Measurements from ENCODE around the gene PLXNB2. TPM values are rescaled to one million over a fixed set of nuclear protein-coding genes. Genes with fewer than 3 reads are reported as not detected.
A peak's percentile ranks its signal among the peaks of the same experiment; 100 is the strongest.

PLXNB2 gene
- total and polyA plus RNA-seq, 7 experiments from 2014 or later = 0.05 to 138 (median 3.5) TPM

DNA sequence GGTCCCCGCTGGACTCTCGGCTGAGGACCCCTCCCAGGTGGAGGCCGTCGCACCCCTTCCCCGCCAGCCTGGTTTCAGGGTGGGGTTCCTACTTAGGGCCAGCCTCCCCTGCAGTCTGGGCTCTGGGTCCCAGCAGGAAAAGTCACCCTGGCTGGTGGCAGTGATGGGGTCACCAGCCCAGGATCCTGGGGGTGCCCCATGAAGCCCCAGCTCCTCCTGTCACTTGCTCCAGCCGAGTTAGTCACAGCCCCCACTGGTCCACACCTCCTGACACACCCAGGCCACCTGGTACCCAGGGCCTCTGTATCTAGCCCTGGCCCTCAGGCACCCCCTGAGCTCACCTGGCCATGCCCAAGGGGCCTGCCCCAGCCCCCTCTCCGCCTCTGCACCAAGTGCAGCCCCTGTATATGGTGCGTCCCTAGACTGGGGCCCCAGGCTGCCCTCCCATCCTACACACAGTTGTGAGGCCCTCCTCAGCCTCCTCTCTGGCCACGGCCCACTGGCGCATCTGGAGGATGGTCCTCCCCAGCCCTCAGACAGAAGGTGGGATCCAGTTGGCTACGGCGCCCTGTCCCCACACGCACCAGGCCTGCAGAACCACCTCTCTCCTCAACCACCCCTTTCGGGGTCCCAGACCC is 6.7 kb downstream of the PLXNB2 start:
- H3K4me1 ChIP-seq (ENCODE audit: control insufficient read depth in 2 of 2, insufficient read depth in 2 of 2, low read length in 2 of 2) = no peaks in the 10 kb centered on the region
- no peaks in the 10 kb centered on the region for H3K36me3 ChIP-seq (ENCODE audit: control insufficient read depth in 2 of 3, insufficient read depth in 3 of 3, low read length in 3 of 3)
- H3K27me3 Mint-ChIP-seq = peaks cover 4 to 24% (median 14%) of the 10 kb centered on the region in 5 donors
- ChIA-PET CTCF (interaction anchor here (0.6 kb wide), 1 partner anchor 22 kb away, joined by 3 read pairs; no protein-coding TSS in a partner anchor), POLR2A (no interaction called here)
- peaks cover 0 to 6% (median 0%) of the 10 kb centered on the region in 7 donors for H3K4me1 Mint-ChIP-seq
- no peaks in the 10 kb centered on the region for H3K9me3 ChIP-seq (ENCODE audit: control insufficient read depth in 2 of 3, low read length in 3 of 3)
- H3K27me3 ChIP-seq (ENCODE audit: control insufficient read depth in 2 of 2, insufficient read depth in 2 of 2, low read length in 2 of 2) = no peaks in the 10 kb centered on the region
- DNase-seq (no peak), ATAC-seq (no peak)
- no peaks in the 10 kb centered on the region for H3K36me3 Mint-ChIP-seq
- intact Hi-C loops (cut with micrococcal nuclease) = no loop called here
- no peaks in the 10 kb centered on the region for H3K9me3 Mint-ChIP-seq
- H3K4me3 ChIP-seq (ENCODE audit: low read length) = no peak overlapping the region
- no peak overlapping the region for H3K27ac Mint-ChIP-seq
- H3K4me3 Mint-ChIP-seq = peak overlapping the region in 1 of 10 donors; percentile 42
- no peak overlapping the region for H3K27ac ChIP-seq (ENCODE audit: low read depth, low read length)

DNA sequence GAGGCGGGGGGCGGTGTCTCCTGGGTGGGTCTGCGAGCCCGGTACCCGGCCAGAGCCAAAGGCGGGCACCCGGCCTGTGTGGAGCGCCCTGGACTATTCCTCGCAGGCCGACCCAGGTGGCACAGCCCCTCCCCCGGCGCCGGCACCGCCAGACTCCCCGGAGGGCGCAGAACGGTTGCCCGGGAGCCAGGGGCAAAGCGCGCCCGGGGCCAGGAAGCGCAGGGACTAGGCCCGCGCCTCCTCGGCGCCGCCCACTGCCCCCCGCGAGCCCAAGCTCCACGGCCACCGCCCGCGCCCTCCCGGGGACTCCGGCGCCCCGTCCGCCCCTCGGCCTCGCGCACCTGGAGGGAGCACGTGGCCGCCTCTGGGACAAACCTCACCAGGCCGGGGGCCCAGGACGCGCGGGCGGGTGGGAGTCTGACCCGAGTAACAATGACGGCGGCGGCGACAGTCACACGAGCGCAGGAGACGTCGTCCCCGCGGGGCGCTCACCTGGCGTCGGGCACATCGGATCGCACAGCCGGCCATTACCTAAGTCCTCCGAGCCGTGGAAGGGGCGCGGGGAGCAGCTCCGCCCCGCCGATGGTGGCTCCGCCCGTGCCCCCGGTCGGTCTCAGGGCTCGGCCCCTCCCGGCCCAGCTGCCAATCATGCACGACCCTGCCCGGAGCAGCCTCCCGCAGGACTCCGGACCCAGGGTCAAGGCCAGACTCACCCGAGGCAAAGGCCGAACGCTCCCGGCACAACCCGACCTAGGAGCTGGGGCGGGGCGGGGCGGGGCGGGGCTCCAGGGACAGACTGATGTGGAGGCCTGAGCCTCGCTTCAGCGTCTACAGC is 7.4 kb downstream of the PLXNB2 start:
- no peak for DNase-seq
- Mint-ChIP-seq H3K36me3 (no peaks in the 10 kb centered on the region), H3K27ac (no peak overlapping the region), H3K4me1 (peaks cover 0 to 6% (median 0%) of the 10 kb centered on the region in 7 donors), H3K9me3 (no peaks in the 10 kb centered on the region), H3K27me3 (peaks cover 4 to 23% (median 17%) of the 10 kb centered on the region in 5 donors), H3K4me3 (peak overlapping the region in 1 of 10 donors; percentile 12)
- intact Hi-C loops (cut with micrococcal nuclease) = no loop called here
- H3K9me3 ChIP-seq (ENCODE audit: control insufficient read depth in 2 of 3, low read length in 3 of 3) = no peaks in the 10 kb centered on the region
- no peak overlapping the region for H3K4me3 ChIP-seq (ENCODE audit: low read length)
- H3K36me3 ChIP-seq (ENCODE audit: control insufficient read depth in 2 of 3, insufficient read depth in 3 of 3, low read length in 3 of 3) = no peaks in the 10 kb centered on the region
- H3K27ac ChIP-seq (ENCODE audit: low read depth, low read length) = no peak overlapping the region
- CTCF ChIA-PET = interaction anchor here (0.6 kb wide), 1 partner anchor 23 kb away, joined by 3 read pairs; no protein-coding TSS in a partner anchor
- no peaks in the 10 kb centered on the region for H3K4me1 ChIP-seq (ENCODE audit: control insufficient read depth in 2 of 2, insufficient read depth in 2 of 2, low read length in 2 of 2)
- POLR2A ChIA-PET = no interaction called here
- ATAC-seq = no peak
- no peaks in the 10 kb centered on the region for H3K27me3 ChIP-seq (ENCODE audit: control insufficient read depth in 2 of 2, insufficient read depth in 2 of 2, low read length in 2 of 2)

DNA sequence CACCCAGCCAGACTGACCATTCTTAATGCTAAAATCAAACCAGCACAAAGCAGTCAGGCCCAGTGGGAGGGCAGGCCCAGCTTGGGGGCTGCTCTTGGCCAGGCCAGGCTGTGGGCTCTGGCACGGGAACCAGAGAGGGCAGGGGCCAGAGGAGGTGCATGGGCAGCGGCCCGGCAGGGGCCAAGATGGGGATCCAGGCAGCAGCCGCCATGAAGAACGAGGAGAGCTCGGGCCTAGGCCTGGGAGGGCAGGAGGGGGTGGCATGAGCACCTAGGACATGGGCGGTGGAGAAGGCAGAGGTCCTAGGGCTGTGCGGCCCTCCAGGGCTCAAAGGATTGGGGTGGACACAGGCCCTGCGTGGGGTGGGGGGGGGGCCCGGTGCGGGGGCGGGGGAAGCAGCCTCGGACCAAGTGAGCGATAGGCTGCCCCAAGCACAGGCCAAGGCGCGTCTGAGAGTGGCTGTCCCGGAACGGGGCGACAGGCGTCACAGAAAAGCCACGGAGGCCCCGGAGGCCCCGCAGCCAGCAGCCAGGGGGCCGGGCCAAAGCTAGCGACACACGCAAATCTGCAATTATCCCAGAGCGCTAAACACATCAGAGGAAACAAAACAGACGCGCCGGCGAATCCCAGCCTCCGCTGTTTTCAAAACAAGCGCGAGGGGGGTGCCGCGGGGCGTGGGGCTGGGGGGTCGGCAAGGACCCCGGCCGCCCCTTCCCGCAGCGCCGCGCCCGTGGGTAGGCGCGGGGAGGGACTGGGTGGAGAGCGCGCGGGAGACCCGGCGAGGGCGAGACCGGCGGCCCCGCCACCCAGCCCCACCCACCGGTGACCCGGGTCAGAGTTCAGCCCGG is 8.3 kb downstream of the PLXNB2 start:
- ATAC-seq = no peak

DNA sequence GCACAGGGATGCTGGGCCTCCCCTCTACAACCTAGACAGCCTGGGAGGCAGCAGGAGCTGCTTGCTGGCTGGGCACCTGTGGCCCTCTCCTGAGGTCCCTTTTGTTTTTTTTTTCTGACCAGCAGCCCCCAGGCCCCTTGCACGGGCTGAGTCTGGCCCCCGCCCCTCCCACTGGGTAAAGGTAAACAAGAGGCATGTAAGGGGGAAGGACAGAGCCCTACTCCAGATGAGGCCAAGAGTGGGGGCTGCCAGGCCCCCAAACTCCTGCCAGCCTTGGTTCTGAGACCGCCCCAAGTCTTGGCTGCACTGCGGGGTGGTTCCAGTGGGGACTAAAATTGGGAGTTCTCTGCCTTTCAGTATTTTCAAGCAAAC is 9.2 kb downstream of the PLXNB2 start:
- H3K27ac Mint-ChIP-seq = no peak overlapping the region
- intact Hi-C loops (cut with micrococcal nuclease) = no loop called here
- no peaks in the 10 kb centered on the region for H3K36me3 Mint-ChIP-seq
- H3K4me1 Mint-ChIP-seq = peaks cover 0 to 6% (median 0%) of the 10 kb centered on the region in 7 donors
- Histone ChIP-seq H3K9me3 (ENCODE audit: control insufficient read depth in 2 of 3, low read length in 3 of 3) (no peaks in the 10 kb centered on the region), H3K36me3 (ENCODE audit: control insufficient read depth in 2 of 3, insufficient read depth in 3 of 3, low read length in 3 of 3) (no peaks in the 10 kb centered on the region), H3K4me1 (ENCODE audit: control insufficient read depth in 2 of 2, insufficient read depth in 2 of 2, low read length in 2 of 2) (no peaks in the 10 kb centered on the region), H3K27ac (ENCODE audit: low read depth, low read length) (no peak overlapping the region), H3K27me3 (ENCODE audit: control insufficient read depth in 2 of 2, insufficient read depth in 2 of 2, low read length in 2 of 2) (no peaks in the 10 kb centered on the region), H3K4me3 (ENCODE audit: low read length) (no peak overlapping the region)
- ATAC-seq = no peak
- CTCF ChIA-PET = no interaction called here
- H3K9me3 Mint-ChIP-seq = no peaks in the 10 kb centered on the region
- H3K4me3 Mint-ChIP-seq = peak overlapping the region in 1 of 10 donors; percentile 64
- DNase-seq = no peak
- POLR2A ChIA-PET = no interaction called here
- H3K27me3 Mint-ChIP-seq = peaks cover 0 to 22% (median 12%) of the 10 kb centered on the region in 5 donors

More for the DNA sequence above, 8.3 kb downstream of the PLXNB2 start:
- Histone ChIP-seq H3K27ac (ENCODE audit: low read depth, low read length) (no peak overlapping the region), H3K4me1 (ENCODE audit: control insufficient read depth in 2 of 2, insufficient read depth in 2 of 2, low read length in 2 of 2) (no peaks in the 10 kb centered on the region), H3K4me3 (ENCODE audit: low read length) (no peak overlapping the region), H3K9me3 (ENCODE audit: control insufficient read depth in 2 of 3, low read length in 3 of 3) (no peaks in the 10 kb centered on the region), H3K27me3 (ENCODE audit: control insufficient read depth in 2 of 2, insufficient read depth in 2 of 2, low read length in 2 of 2) (no peaks in the 10 kb centered on the region), H3K36me3 (ENCODE audit: control insufficient read depth in 2 of 3, insufficient read depth in 3 of 3, low read length in 3 of 3) (no peaks in the 10 kb centered on the region)
- DNase-seq = no peak
- ChIA-PET CTCF (no interaction called here), POLR2A (no interaction called here)
- H3K27me3 Mint-ChIP-seq = peaks cover 1 to 22% (median 13%) of the 10 kb centered on the region in 5 donors
- H3K27ac Mint-ChIP-seq = no peak overlapping the region
- peaks cover 0 to 6% (median 0%) of the 10 kb centered on the region in 7 donors for H3K4me1 Mint-ChIP-seq
- peak overlapping the region in 1 of 10 donors; percentile 64 for H3K4me3 Mint-ChIP-seq
- H3K36me3 Mint-ChIP-seq = no peaks in the 10 kb centered on the region
- no peaks in the 10 kb centered on the region for H3K9me3 Mint-ChIP-seq
- intact Hi-C loops (cut with micrococcal nuclease) = no loop called here

DNA sequence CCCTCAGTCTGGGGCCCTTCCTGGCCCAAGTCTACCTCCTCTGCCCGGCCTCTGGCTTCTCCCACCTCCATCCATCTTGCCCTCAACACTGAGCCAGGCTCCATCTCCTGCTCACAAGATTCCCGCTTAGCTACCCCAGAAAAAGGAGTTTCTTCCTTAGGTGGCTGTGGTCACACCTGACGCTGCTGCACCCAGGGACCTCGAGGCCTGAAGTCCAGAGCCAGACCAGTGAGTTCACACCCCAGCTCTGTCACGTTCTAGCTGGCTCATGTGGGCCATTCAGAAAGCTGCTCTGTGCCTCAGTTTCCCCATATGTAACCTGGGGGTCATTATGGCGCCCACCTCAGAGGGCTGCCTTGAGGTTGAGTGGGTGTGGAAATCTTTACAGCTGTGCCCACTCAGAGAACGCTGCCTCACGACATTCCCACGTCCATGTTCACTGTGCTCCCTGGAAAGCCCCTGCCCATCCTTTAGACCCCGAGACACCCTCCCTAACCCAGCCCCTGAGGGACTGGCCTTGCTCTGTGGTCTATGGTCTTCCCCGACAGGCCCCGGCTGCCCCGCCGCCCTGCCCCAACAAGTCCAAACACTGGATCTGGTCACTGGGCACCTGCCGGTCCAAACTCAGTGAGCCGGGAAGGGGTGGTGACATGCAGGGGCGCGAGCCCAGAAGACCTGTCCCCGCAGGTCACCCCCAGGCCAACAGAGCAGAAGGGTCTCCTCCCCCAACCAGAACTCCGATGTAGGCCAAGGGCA is 9.8 kb downstream of the PLXNB2 start:
- intact Hi-C loops (cut with micrococcal nuclease) = no loop called here
- Mint-ChIP-seq H3K36me3 (no peaks in the 10 kb centered on the region), H3K4me1 (peaks cover 0 to 9% (median 2%) of the 10 kb centered on the region in 7 donors), H3K27ac (no peak overlapping the region), H3K9me3 (no peaks in the 10 kb centered on the region), H3K27me3 (peaks cover 2 to 25% (median 15%) of the 10 kb centered on the region in 5 donors), H3K4me3 (no peak overlapping the region)
- ChIA-PET CTCF (no interaction called here), POLR2A (no interaction called here)
- Histone ChIP-seq H3K36me3 (ENCODE audit: control insufficient read depth in 2 of 3, insufficient read depth in 3 of 3, low read length in 3 of 3) (no peaks in the 10 kb centered on the region), H3K9me3 (ENCODE audit: control insufficient read depth in 2 of 3, low read length in 3 of 3) (no peaks in the 10 kb centered on the region), H3K27ac (ENCODE audit: low read depth, low read length) (no peak overlapping the region), H3K27me3 (ENCODE audit: control insufficient read depth in 2 of 2, insufficient read depth in 2 of 2, low read length in 2 of 2) (no peaks in the 10 kb centered on the region), H3K4me3 (ENCODE audit: low read length) (no peak overlapping the region), H3K4me1 (ENCODE audit: control insufficient read depth in 2 of 2, insufficient read depth in 2 of 2, low read length in 2 of 2) (no peaks in the 10 kb centered on the region)
- ATAC-seq = no peak
- DNase-seq = no peak
